COLO668 (cell line): ENCODE measurements around the gene CMYA5.
"Not testable (repeated sequence)": the region's sequence is repeated elsewhere in the genome, so short reads cannot be mapped to it uniquely, and the experiment has no call there.

Source experiments
- DNase-seq: peaks from one replicate; lab custom pipeline; 2025; ENCODE audit not compliant: unreplicated experiment; lab: John Stamatoyannopoulos, UW

CMYA5 gene

GRCh38 chr5:79746642-79747569 is 57.3 kb downstream of the CMYA5 start:
- no peak for DNase-seq

- DNase-seq, result no peak
Observed at GRCh38 chr5:79750611-79751510, 61.2 kb downstream of the CMYA5 start.

DNA sequence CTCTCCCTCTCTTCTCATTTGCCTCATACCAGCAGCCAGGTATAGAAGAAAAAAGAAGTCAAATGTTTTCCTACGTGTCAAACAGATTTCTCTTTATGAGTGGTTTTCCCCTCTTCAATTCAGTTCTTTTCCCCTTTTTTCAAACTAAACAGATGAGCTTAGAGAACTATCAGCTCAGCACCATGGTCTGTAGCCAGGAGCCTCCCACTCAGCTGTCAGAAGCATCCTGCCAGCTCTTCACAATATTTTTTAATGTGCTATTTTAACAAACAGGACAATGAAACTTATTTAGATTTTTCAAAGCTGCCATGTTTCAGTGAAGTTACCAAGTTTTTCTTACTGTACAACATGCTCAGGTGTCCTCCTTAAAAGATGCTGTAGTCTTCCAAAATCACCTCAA is 63.5 kb downstream of the CMYA5 start:
- DNase-seq, result no peak

- no peak for DNase-seq
Observed at GRCh38 chr5:79753877-79754645, 64.4 kb downstream of the CMYA5 start.

GRCh38 chr5:79754865-79755555 is 65.4 kb downstream of the CMYA5 start:
- DNase-seq, result peak; percentile 40

DNA sequence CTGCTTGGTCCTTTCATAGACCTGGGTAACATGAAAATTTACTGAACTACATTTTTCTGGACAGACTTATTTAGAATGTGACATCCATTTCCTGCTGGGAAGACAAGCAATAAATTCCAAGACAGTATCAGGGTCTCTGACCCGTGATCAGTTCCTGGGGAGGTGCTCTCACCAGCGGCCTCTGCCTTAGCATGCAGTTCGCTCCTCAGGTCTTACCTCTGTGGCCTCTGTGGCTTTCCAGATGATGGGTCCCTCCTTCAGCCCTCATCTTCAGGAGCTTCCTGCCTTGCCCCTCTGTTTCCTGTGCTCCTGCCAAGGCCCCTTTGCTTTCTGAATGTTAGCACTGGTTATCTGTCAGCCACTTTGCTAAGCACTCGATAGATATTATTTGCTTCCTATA is 66.4 kb downstream of the CMYA5 start:
- DNase-seq, result no peak

DNA sequence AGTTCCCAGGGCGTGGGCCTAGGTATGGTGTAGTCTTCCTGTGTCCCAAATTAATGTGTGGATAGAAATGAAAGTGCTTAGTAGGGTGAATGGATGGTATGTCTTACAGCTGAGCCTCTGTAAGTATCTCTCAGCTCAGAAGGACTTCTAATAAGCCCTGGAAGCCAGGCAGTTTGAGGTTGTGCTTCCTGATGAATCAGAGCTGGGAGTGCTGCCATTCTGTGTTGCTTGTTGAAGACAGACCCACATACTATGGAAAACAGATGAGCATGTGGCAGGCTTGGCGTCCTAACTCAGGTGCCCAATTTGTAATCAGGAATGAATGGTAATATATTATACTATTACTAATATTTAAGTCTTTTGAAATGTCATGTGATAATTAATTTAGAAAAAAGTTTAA is 69.8 kb downstream of the CMYA5 start:
- DNase-seq, result no peak

- no peak for DNase-seq
Observed at GRCh38 chr5:79759848-79760247, 70.2 kb downstream of the CMYA5 start.

GRCh38 chr5:79762929-79763328 is 73.3 kb downstream of the CMYA5 start:
- no peak for DNase-seq

GRCh38 chr5:79764147-79764546 is 74.5 kb downstream of the CMYA5 start:
- DNase-seq, result not testable (repeated sequence)

DNA sequence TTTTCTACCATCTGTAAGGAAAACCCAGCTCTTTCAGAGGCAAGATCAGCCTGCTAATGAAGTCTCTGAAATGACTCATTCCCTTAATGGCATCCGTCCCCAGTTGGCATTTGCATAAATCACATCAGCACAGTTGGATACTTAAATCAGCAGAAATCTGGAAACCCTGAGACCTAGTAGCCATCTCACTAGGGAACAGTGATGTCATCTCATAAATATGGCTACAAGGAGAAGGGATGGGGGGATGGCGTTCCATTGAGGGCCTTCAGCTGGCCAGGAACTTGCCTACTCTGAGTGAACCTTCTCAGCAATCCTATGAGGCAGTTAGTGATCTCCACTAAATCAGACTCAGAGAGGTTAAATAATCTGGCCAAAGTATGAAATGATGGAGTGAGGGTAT is 81.8 kb downstream of the CMYA5 start:
- no peak for DNase-seq

GRCh38 chr5:79772651-79773050 is 83.0 kb downstream of the CMYA5 start:
- DNase-seq, result no peak

GRCh38 chr5:79773612-79774011 is 84.0 kb downstream of the CMYA5 start:
- no peak for DNase-seq

DNA sequence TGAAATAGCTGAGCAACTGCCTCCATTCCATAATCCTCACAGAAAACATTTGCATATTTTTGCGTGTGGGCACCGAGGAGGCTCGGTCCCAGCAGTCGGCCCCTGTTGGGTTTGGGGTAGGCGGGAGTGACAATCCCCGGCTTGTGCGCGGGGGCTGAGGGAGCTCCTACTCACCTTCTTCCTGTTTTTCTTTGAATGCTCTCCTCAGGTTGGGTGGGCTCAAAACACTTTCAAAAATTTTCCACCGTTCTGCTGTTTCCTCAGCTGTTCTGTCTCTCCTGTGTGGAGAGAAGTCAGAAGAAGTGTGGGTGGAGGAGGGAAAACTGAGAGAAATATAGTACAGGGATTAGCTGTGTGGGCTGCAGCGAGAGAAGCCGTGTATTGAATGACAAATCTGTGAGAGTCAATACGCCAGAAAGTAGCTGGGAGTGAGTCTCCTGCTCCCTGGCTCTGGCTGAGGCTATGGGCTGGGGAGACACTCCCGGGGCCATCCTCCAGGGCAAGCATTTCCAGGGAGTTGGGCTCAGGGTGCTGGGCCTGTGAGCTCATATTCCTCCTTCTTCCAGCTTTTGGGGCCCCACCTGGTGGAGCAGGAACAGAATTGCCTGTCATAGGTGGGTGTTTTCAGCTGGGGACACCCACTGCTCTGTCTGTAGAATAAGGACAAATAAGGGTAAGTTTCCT is 84.7 kb downstream of the CMYA5 start:
- DNase-seq, result peak; percentile 31

DNA sequence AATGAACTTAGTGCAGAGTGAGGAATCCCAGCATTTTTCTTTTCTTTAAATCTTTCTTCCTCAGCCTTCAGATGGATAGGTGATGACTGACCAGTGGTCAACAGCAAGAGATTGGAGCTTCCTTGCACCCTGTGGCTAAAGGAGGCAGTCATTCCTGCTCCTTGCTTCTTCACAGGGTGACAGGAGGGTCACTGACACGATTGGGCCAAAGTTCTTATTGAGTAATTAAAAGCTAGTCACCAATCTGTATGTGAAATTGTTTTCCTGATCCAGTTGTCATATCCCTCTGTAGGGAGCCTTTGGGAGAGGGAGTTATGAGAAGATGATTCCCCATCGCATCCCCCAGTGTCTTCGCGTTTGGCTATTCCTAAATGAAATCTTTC is 85.2 kb downstream of the CMYA5 start:
- DNase-seq, result no peak

- DNase-seq, result not testable (repeated sequence)
Observed at GRCh38 chr5:79784741-79785140, 95.1 kb downstream of the CMYA5 start.

GRCh38 chr5:79785983-79786382 is 96.3 kb downstream of the CMYA5 start:
- DNase-seq, result no peak

GRCh38 chr5:79787448-79787847 is 97.8 kb downstream of the CMYA5 start:
- DNase-seq, result no peak

DNA sequence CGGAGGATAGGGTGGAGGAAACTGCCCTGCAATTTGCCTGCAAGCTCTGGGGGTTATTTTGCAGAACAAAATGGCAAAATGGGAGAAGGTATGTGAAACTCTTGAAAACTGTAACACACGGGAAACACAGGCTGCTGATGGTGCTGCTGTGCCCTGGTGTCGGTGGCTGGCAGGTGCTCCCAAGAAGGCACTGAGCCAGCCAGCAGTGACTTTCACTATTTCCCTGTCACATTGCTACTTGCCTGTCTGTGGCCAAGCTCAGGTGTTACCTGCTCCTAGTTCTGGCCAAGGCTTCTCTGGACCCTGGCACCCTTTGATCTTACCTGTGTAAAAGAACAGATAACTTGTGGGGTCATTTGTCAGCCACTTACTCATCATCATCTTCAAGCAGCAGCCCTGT is 102.2 kb downstream of the CMYA5 start:
- DNase-seq, result no peak

- no peak for DNase-seq
Observed at GRCh38 chr5:79792463-79792862, 102.8 kb downstream of the CMYA5 start.
